ENCODE data around the gene PIK3R3.

The PIK3R3 gene

GRCh38 chr1:46070164-46070814 is 62.1 kb downstream of the PIK3R3 start:
- TF ChIP-seq EGR1 (IDR thresholded peaks at IDR 0.05) (no peak), ZBTB7A (IDR thresholded peaks at IDR 0.05; ENCODE audit: low read depth) (no peak), RAD21 (IDR thresholded peaks at IDR 0.05; ENCODE audit: low read depth) (no peak), NFIC (IDR thresholded peaks at IDR 0.05) (no peak), EP300 (IDR thresholded peaks at IDR 0.05; ENCODE audit: borderline replicate concordance) (no peak), CEBPB (IDR thresholded peaks at IDR 0.05) (no peak), USF1 (IDR thresholded peaks at IDR 0.05) (no peak), TCF12 (IDR thresholded peaks at IDR 0.05; ENCODE audit: low read depth) (no peak), TAF1 (IDR thresholded peaks at IDR 0.05; ENCODE audit: low read depth) (no peak), MAX (IDR thresholded peaks at IDR 0.05) (no peak), TEAD4 (IDR thresholded peaks at IDR 0.05) (no peak), YY1 (IDR thresholded peaks at IDR 0.05; ENCODE audit: low read depth) (no peak), FOXM1 (IDR thresholded peaks at IDR 0.05; ENCODE audit: borderline replicate concordance, low read depth) (no peak)

- no peak for TF ChIP-seq NFIC (IDR thresholded peaks at IDR 0.05)
- no peak for TF ChIP-seq YY1 (IDR thresholded peaks at IDR 0.05; ENCODE audit: low read depth)
- TF ChIP-seq TAF1 (IDR thresholded peaks at IDR 0.05; ENCODE audit: low read depth) = no peak
- TF ChIP-seq TEAD4 (IDR thresholded peaks at IDR 0.05) = no peak
- TF ChIP-seq FOXM1 (IDR thresholded peaks at IDR 0.05; ENCODE audit: borderline replicate concordance, low read depth) = no peak
- TF ChIP-seq REST (IDR thresholded peaks at IDR 0.05; ENCODE audit: low read depth) = no peak
- no peak for TF ChIP-seq CREB1 (IDR thresholded peaks at IDR 0.05; ENCODE audit: low read depth)
- no peak for TF ChIP-seq EP300 (IDR thresholded peaks at IDR 0.05; ENCODE audit: borderline replicate concordance)
- no peak for TF ChIP-seq CEBPB (IDR thresholded peaks at IDR 0.05)
- no peak for TF ChIP-seq MAX (IDR thresholded peaks at IDR 0.05)
- TF ChIP-seq TCF12 (IDR thresholded peaks at IDR 0.05; ENCODE audit: low read depth) = no peak
- TF ChIP-seq USF1 (IDR thresholded peaks at IDR 0.05) = no peak
- no peak for TF ChIP-seq RAD21 (IDR thresholded peaks at IDR 0.05; ENCODE audit: low read depth)
- TF ChIP-seq ZBTB7A (IDR thresholded peaks at IDR 0.05; ENCODE audit: low read depth) = no peak
- no peak for TF ChIP-seq EGR1 (IDR thresholded peaks at IDR 0.05)
Observed at GRCh38 chr1:46068525-46068924, 63.9 kb downstream of the PIK3R3 start.

- no peak for TF ChIP-seq ZBTB7A (IDR thresholded peaks at IDR 0.05; ENCODE audit: low read depth)
- TF ChIP-seq USF1 (IDR thresholded peaks at IDR 0.05) = no peak
- TF ChIP-seq REST (IDR thresholded peaks at IDR 0.05; ENCODE audit: low read depth) = no peak
- TF ChIP-seq CEBPB (IDR thresholded peaks at IDR 0.05) = no peak
- TF ChIP-seq YY1 (IDR thresholded peaks at IDR 0.05; ENCODE audit: low read depth) = no peak
- TF ChIP-seq FOXM1 (IDR thresholded peaks at IDR 0.05; ENCODE audit: borderline replicate concordance, low read depth) = no peak
- no peak for TF ChIP-seq RAD21 (IDR thresholded peaks at IDR 0.05; ENCODE audit: low read depth)
- no peak for TF ChIP-seq TEAD4 (IDR thresholded peaks at IDR 0.05)
- TF ChIP-seq TCF12 (IDR thresholded peaks at IDR 0.05; ENCODE audit: low read depth) = no peak
Observed at GRCh38 chr1:46067652-46068051, 64.8 kb downstream of the PIK3R3 start.

GRCh38 chr1:46065405-46065804 is 67.0 kb downstream of the PIK3R3 start:
- TF ChIP-seq USF1 (IDR thresholded peaks at IDR 0.05) (peak; percentile 71), YY1 (IDR thresholded peaks at IDR 0.05; ENCODE audit: low read depth) (no peak), TAF1 (IDR thresholded peaks at IDR 0.05; ENCODE audit: low read depth) (no peak), EP300 (IDR thresholded peaks at IDR 0.05; ENCODE audit: borderline replicate concordance) (no peak), ZBTB7A (IDR thresholded peaks at IDR 0.05; ENCODE audit: low read depth) (no peak), RAD21 (IDR thresholded peaks at IDR 0.05; ENCODE audit: low read depth) (no peak), TCF12 (IDR thresholded peaks at IDR 0.05; ENCODE audit: low read depth) (no peak)

- TF ChIP-seq USF1 (IDR thresholded peaks at IDR 0.05) (no peak), NFIC (IDR thresholded peaks at IDR 0.05) (no peak), ZBTB7A (IDR thresholded peaks at IDR 0.05; ENCODE audit: low read depth) (no peak), FOXM1 (IDR thresholded peaks at IDR 0.05; ENCODE audit: borderline replicate concordance, low read depth) (no peak), EP300 (IDR thresholded peaks at IDR 0.05; ENCODE audit: borderline replicate concordance) (no peak), MAX (IDR thresholded peaks at IDR 0.05) (no peak), TEAD4 (IDR thresholded peaks at IDR 0.05) (no peak), TAF1 (IDR thresholded peaks at IDR 0.05; ENCODE audit: low read depth) (no peak), RAD21 (IDR thresholded peaks at IDR 0.05; ENCODE audit: low read depth) (no peak), TCF12 (IDR thresholded peaks at IDR 0.05; ENCODE audit: low read depth) (no peak), REST (IDR thresholded peaks at IDR 0.05; ENCODE audit: low read depth) (no peak)
Observed at GRCh38 chr1:46064708-46065107, 67.7 kb downstream of the PIK3R3 start.

All from Ishikawa (cell line).